Kidney (tissue), 14 donors: ENCODE measurements around the gene EEF1AKMT4. TPM values are rescaled to one million over a fixed set of nuclear protein-coding genes. Genes with fewer than 3 reads are reported as not detected.

Experiments used
- DNase-seq, 5 donors: peaks; one replicate each; pipeline ENCODE4 v3.0.0-alpha.2; 2013 to 2020
- FAIRE-seq: peaks from 2 replicates; lab custom pipeline; 2012; peaks lifted over from hg19 to GRCh38; lab: Jason Lieb, UNC
- H3K27ac ChIP-seq, 2 donors: one replicate each; pipeline ENCODE4 v1.7.0; 2013; ENCODE audit warnings: low read depth in 2 of 2, low read length in 2 of 2, inconsistent platforms in 1 of 2
- H3K27me3 ChIP-seq: one replicate; pipeline ENCODE4 v1.7.1; 2013; ENCODE audit warnings: low read length, inconsistent platforms; ENCODE audit not compliant: control insufficient read depth, insufficient read depth
- H3K36me3 ChIP-seq, 3 donors: one replicate each; pipeline versions ENCODE4 v1.7.0 to v1.7.1; 2013; ENCODE audit warnings: low read length in 3 of 3, control low read depth in 1 of 3, inconsistent platforms in 1 of 3; ENCODE audit not compliant: insufficient read depth in 3 of 3, control insufficient read depth in 2 of 3
- H3K4me1 ChIP-seq, 3 donors: one replicate each; pipeline versions ENCODE4 v1.7.0 to v1.7.1; 2013; ENCODE audit warnings: low read length in 3 of 3, inconsistent platforms in 1 of 3, low read depth in 1 of 3; ENCODE audit not compliant: control insufficient read depth in 2 of 3, insufficient read depth in 2 of 3
- H3K4me3 ChIP-seq, 3 donors: one replicate each; pipeline versions ENCODE4 v1.7.0 to v1.8.1; 2013; ENCODE audit warnings: low read length in 3 of 3, control low read depth in 1 of 3, inconsistent platforms in 1 of 3
- H3K9ac ChIP-seq, 3 donors: one replicate each; pipeline versions ENCODE4 v1.7.0 to v1.7.1; 2013; ENCODE audit warnings: low read length in 3 of 3, control low read depth in 1 of 3, inconsistent platforms in 1 of 3
- H3K9me3 ChIP-seq, 3 donors: one replicate each; pipeline versions ENCODE4 v1.7.0 to v1.7.1; 2013; ENCODE audit warnings: low read length in 3 of 3, control low read depth in 1 of 3, inconsistent platforms in 1 of 3; ENCODE audit not compliant: control insufficient read depth in 2 of 3, insufficient read depth in 1 of 3
- intact Hi-C: fragments of 100-400 bp; cut with DNase I; formaldehyde crosslinking; loops from one replicate; pipeline ENCODE4 v1.11.1; 2022
- polyA plus RNA-seq: library from polyadenylated mRNA; stranded (reverse); fragments of 350-450 nt; fragmentation: Illumina TruSeq; extraction: RNeasy Lipid Tissue Mini Kit (QIAGEN cat#74804); gene quantifications from one replicate; pipeline ENCODE4 v1.2.3, GENCODE V29; 2014; ENCODE audit warnings: low read depth, low replicate concordance; ENCODE audit not compliant: insufficient read depth
- total RNA-seq: library from RNA; stranded (reverse); fragmentation: NEBNext Ultra II Directional; extraction: Animal tissue kit (Norgen Biotek cat#: 25700); gene quantifications from one replicate; pipeline ENCODE4 v1.2.1, GENCODE V29; 2021
- TF ChIP-seq, protein P1 (sequence below): IDR thresholded peaks from 3 replicates; pipeline ENCODE4 v1.5.1; 2012; ENCODE audit warnings: mild to moderate bottlenecking, moderate library complexity, borderline replicate concordance; ENCODE audit not compliant: insufficient read depth; ENCODE audit errors: extremely low read depth
- donor health status: control.
- donor health status: control.
- donor health status: control.
- donor health status: control.
- donor health status: control.
- donor health status: DM: yes; HTN: yes; CAD: no.
- donor health status: Normal renal cell carcinoma (clear cell type).

EEF1AKMT4 gene
- total and polyA plus RNA-seq, 2 donors from 2014 or later, result 2.8 to 6.1 TPM

DNA sequence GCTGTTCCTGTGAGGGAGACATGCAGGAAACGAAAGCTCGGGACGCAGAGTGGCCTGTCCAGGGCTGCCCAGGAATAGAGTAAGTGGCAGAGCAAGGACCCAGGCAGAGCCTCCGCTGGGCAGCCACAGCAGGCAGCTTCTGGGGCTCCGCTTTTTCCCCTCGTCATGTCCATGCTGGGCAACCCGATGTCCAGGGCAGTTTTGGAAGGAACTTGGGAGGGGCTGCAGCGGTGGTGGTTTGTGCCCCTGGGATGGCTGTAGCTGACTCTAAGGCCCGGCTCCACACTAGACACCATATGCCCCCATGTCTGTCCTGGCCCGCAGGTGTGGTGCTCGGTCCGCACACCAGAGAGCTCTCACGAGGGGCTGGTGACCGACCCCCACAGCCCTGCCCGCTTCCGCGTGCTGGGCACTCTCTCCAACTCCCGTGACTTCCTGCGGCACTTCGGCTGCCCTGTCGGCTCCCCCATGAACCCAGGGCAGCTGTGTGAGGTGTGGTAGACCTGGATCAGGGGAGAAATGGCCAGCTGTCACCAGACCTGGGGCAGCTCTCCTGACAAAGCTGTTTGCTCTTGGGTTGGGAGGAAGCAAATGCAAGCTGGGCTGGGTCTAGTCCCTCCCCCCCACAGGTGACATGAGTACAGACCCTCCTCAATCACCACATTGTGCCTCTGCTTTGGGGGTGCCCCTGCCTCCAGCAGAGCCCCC, 42.4 kb downstream of the EEF1AKMT4 start:
- TF ChIP-seq, protein P1, sequence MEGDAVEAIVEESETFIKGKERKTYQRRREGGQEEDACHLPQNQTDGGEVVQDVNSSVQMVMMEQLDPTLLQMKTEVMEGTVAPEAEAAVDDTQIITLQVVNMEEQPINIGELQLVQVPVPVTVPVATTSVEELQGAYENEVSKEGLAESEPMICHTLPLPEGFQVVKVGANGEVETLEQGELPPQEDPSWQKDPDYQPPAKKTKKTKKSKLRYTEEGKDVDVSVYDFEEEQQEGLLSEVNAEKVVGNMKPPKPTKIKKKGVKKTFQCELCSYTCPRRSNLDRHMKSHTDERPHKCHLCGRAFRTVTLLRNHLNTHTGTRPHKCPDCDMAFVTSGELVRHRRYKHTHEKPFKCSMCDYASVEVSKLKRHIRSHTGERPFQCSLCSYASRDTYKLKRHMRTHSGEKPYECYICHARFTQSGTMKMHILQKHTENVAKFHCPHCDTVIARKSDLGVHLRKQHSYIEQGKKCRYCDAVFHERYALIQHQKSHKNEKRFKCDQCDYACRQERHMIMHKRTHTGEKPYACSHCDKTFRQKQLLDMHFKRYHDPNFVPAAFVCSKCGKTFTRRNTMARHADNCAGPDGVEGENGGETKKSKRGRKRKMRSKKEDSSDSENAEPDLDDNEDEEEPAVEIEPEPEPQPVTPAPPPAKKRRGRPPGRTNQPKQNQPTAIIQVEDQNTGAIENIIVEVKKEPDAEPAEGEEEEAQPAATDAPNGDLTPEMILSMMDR, result no peak
- Histone ChIP-seq H3K36me3 (no peaks in the 10 kb centered on the region), H3K27ac (no peak overlapping the region), H3K27me3 (no peaks in the 10 kb centered on the region), H3K9me3 (no peaks in the 10 kb centered on the region), H3K4me3 (no peak overlapping the region), H3K4me1 (no peaks in the 10 kb centered on the region), H3K9ac (no peak overlapping the region)
- no peak for DNase-seq
- no peak for FAIRE-seq
- intact Hi-C loops, result no loop called here

DNA sequence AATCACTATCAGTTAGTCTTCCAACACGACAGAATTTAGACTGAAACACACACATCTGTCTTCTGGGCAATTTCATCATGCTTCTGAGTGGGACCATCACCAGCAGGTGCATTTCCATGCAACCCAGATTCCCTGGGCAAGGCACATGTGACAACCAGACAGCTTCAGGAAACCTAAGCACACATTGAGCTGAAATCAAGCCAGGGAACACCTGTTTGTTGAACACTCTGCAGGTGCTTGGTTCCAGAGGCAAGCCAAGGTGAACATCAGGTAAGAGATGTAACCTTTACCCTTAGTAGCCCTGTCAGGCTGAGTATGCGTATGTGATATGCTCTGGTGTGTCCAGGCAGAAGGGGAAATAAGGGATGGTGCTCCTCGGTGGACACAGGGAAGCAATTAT, 46.3 kb downstream of the EEF1AKMT4 start:
- H3K4me3 ChIP-seq, result no peak overlapping the region
- TF ChIP-seq, protein P1, result no peak
- intact Hi-C loops, result no loop called here
- H3K9ac ChIP-seq, result no peak overlapping the region
- no peak overlapping the region for H3K27ac ChIP-seq
- H3K4me1 ChIP-seq, result peaks cover 3 to 10% (median 5%) of the 10 kb centered on the region in 3 donors
- no peaks in the 10 kb centered on the region for H3K27me3 ChIP-seq
- FAIRE-seq (no peak), DNase-seq (no peak)
- H3K36me3 ChIP-seq, result peaks cover 3 to 6% (median 6%) of the 10 kb centered on the region in 3 donors
- no peaks in the 10 kb centered on the region for H3K9me3 ChIP-seq

DNA sequence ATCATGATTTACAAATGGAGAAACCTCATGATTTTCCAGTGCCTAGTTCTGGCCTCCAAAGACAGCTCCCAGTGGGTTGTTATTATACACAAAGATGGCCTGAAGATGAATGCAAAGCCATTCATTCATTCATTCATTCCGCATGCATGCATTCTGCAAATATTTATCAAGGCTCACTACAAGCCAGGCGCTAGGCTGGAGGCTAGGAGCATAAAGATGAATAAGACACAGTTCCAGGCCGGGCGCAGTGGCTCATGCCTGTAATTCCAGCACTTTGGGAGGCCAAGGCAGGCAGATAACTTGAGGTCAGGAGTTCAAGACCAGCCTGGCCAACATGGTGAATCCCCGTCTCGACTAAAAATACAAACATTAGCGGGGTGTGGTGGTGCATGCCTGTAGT, 47.1 kb downstream of the EEF1AKMT4 start:
- FAIRE-seq (no peak), DNase-seq (no peak)
- intact Hi-C loops, result no loop called here
- peaks cover 3 to 10% (median 5%) of the 10 kb centered on the region in 3 donors for H3K4me1 ChIP-seq
- H3K4me3 ChIP-seq, result no peak overlapping the region
- H3K9ac ChIP-seq, result no peak overlapping the region
- no peaks in the 10 kb centered on the region for H3K9me3 ChIP-seq
- H3K27ac ChIP-seq, result no peak overlapping the region
- no peaks in the 10 kb centered on the region for H3K27me3 ChIP-seq
- H3K36me3 ChIP-seq, result peaks cover 3 to 12% (median 10%) of the 10 kb centered on the region in 3 donors
- TF ChIP-seq, protein P1, result no peak
